Amniotic stem cell (primary cell): ENCODE results near the gene CTDP1.
"Not testable (repeated sequence)": the region's sequence is repeated elsewhere in the genome, so short reads cannot be mapped to it uniquely, and the experiment has no call there.

Experiments used
- DNase-seq: peaks from one replicate; lab custom pipeline; 2025; lab: John Stamatoyannopoulos, UW

The CTDP1 gene

GRCh38 chr18:79726721-79727120 is 47.1 kb downstream of the CTDP1 start:
- no peak for DNase-seq

- no peak for DNase-seq
Measured at GRCh38 chr18:79727211-79727610, 47.6 kb downstream of the CTDP1 start.

- no peak for DNase-seq
Measured at GRCh38 chr18:79728931-79729586, 49.5 kb downstream of the CTDP1 start.

- no peak for DNase-seq
Measured at GRCh38 chr18:79729611-79730010, 50.0 kb downstream of the CTDP1 start.

- DNase-seq, result no peak
Measured at GRCh38 chr18:79730804-79731203, 51.2 kb downstream of the CTDP1 start.

- not testable (repeated sequence) for DNase-seq
Measured at GRCh38 chr18:79731881-79732720, 52.5 kb downstream of the CTDP1 start.

DNA sequence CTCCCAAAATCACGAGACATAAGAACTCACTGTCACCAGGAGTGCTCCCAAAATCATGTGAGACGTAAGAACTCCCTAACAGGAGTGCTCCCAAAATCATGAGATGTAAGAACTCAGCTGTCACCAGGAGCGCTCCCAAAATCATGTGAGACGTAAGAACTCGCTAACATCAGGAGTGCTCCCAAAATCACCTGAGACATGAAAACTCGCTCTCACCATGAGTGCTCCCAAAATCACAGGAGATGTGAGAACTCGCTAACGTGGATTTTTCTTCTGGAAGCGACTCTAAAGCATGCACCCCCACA is 53.1 kb downstream of the CTDP1 start:
- no peak for DNase-seq

DNA sequence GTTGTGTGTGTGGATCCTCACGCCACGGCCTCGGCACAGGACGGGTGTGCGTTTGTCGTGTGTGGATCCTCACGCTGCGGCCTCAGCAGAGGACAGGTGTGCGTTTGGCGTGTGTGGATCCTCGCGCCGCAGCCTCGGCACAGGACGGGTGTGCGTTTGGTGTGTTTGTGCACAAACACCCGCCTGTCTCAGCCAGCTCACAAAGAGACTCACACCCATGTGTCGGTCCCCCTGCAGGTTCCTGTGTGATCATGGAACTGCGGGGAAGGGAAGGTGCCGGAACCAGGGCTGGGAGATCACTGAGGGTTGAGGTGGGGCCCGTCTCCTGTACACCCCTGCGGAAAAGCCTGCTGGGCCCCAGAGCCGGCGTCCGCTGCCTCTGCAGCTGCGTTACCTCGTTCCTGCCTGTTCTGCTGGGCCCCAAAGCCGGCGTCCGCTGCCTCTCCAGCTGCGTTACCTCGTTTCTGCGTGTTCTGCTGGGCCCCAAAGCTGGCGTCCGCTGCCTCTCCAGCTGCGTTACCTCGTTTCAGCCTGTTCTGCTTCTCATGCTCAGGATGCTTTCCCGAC is 53.6 kb downstream of the CTDP1 start:
- DNase-seq, result no peak

DNA sequence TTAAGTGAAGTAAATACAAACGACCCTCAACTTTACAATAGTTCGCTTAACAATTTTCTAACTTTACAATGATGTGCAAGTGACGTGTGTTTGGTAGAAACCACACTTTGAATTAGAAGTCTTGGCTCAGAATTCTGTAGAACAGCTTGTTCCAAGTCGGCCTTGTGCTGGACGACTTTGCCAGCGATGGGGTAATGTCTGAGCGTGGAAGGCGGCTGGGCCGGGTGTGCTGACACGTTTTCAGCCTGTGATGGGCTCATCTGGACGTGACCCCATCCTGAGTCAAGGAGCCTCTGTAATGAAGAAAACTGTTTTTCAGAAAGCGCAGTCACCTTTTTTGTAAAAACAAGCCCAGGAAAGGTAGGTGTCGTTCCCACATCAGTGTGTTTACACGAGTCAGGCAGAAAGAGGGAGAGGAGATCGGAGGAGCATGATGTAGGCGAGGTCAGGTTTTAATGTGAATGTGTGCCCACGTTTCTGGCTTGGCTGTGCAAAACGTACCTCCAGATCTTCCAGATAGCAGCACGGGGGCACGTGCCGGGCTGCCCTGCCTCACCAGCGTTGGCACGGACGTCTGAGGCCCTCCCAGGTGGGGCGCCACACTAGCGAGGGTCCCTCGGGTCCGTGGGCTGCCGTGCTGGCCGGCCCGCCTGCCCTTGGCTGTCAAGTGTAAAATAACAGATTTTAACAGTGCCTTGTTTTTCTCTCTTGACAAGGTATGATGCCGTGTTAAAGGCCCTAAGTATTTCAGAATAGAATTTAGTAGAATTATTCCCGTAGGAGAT is 54.6 kb downstream of the CTDP1 start:
- no peak for DNase-seq

DNA sequence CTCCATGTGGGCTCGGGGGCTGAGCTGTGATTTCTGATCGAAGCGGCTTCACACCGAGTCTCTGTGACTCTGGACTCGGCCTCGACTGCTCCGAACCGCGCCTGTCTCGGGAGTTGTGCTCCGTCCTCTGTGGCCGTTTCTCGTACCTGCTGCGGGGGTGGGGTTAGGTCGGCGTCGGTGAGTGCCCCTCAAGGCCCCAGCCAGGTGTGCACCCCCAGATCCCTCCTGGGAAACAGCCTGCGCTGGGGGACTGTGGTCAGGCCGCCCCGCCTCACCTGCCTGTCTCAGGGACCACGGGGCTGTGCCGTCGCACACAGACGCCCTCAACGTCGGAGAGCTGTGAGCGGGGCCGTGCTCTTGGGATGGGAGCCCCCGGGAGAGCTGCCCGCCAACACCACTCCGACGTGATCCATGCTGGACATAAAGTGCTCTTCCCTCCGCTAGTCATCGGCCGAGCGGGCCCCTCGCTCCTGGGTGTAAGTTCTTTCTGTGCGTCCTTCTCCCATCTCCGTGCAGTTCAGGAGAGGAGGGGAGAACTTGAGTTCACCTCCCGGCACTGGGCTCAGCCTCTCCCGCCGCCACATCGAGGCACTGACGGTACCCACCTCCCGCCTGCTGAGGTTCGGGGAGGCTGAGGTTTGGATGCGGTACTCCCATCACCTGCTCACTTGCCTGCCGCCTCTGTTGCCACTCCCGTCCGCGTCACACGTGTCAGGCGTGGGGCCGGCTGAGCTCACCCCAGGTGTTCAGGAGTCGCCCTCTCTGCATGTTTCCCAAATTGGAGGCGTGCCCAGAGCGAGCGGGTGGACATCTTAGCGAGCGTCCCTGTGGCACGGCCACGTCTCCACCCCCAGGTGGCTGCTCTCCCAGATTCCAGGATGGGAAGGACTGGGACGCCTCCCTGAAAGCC is 55.7 kb downstream of the CTDP1 start:
- no peak for DNase-seq

GRCh38 chr18:79736230-79736629 is 56.6 kb downstream of the CTDP1 start:
- no peak for DNase-seq

GRCh38 chr18:79736846-79737245 is 57.2 kb downstream of the CTDP1 start:
- DNase-seq, result no peak

DNA sequence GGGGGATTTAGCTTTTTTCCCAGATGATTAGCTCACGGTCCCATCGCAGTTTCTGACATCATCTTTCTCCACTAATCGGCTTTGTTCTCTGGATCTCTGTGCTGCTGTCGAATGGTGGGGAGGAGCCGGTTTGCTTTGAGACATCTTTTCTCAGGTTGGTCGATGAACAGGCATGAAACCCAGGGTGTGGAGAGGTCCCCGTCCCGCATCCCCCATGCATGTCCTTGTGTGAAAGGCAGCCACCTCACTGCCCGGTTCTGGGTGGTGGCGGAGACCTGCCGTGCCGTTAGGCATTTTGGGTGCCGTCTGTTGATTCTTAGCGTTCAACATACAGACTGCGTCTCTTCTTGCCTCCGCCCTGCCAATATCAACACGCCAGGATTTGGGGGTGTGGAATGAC is 57.8 kb downstream of the CTDP1 start:
- no peak for DNase-seq

DNA sequence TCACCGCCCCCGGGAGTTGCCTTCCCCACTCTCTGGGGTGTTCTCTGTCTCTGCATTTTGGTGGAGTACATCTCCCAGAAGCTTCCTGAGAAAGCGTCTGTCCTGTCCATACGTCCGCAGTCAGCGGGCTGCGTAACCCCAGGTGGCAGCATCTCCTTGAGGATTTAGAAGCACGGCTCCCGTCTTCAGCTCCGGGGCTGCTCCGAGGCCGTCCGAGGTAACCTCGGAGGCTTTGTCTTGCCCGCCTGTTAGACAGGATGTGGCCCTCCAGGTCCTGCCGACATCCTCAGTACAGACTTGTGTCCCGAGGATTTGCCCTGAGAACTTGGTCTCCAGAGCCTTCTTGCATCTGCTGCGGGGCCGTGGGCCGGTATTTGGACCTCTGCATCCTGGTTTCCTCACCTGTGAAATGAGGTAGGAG is 58.4 kb downstream of the CTDP1 start:
- no peak for DNase-seq

DNA sequence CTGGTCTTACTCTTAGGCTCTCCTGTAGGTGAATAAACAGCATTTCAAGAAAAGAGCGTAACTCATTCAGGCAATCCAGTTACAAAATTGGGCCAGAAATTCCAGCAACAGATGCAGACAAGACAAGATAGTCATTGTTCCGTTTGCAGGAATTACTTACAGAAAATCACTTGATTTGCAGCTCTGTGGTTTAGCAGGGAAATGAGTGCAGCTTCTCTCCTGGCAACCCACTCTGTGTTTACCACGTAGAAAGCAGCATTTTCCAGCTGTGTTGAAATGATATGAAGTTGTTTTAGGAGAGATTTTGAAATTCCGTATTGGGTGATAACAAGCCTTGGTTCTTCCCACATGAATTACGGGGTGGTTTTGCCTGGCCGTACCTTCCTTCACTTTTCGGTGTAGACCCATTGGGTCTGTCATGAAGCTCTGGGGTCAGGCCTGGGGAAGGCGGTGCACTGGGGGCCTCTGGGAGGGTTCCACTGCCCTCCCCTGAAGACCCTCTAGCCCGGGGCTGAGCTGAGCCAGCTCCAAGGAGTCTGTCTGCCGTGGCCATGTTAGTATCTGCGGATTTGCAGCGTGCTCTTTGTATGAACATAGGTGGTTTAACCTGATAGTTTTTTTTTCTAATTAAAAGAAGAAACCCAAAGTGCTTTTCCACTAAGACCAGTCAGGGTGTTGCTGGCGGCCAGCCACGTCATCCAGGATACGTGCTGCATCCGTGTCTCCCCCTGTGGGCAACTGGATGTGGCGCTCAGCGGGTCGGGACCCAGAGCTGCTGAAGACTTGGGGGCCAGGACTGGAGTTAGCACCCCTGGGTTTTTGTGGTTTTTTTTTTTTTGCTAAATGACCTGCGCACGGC is 59.2 kb downstream of the CTDP1 start:
- no peak for DNase-seq

- no peak for DNase-seq
Measured at GRCh38 chr18:79739440-79739778, 59.8 kb downstream of the CTDP1 start.

- DNase-seq, result not testable (repeated sequence)
Measured at GRCh38 chr18:79740047-79740446, 60.4 kb downstream of the CTDP1 start.

DNA sequence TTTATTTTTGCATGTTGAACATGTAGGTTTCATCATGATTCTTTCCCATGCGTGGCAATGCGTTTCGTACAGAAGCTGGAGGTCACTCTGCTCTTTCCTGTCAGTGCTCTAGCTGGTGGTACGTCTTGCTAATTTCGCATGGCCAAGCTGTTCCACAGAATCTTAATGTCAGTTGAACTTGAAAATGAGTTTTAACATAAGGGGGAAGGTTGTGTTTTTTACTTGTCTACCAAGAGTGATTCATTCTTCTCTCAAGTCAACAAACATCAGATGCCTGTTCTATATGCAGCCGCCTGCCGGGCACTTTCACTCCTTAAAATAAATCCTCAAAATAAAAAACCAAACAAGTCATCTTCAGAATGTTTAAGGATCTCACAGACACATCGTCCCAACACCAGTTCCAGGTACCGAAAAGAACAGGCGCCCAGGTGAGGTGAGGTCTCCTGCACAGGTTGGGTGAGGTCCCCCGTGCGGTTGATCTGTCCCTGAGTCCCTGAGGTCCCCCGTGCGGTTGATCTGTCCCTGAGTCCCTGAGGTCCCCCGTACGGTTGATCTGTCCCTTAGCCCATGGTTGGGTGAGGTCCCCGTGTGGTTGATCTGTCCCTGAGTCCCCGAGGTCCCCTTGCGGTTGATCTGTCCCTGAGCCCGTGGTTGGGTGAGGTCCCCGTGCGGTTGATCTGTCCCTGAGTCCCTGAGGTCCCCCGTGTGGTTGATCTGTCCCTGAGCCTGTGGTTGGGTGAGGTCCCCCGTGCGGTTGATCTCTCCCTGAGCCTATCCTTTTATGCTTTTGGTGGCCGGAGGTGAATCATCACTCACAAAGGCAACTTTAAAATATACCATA is 61.1 kb downstream of the CTDP1 start:
- no peak for DNase-seq

GRCh38 chr18:79741362-79741700 is 61.7 kb downstream of the CTDP1 start:
- DNase-seq, result no peak

- no peak for DNase-seq
Measured at GRCh38 chr18:79742076-79742475, 62.5 kb downstream of the CTDP1 start.
